K562 (cell line): ENCODE results near the gene TMCO2. TPM values are rescaled to one million over a fixed set of nuclear protein-coding genes. Genes with fewer than 3 reads are reported as not detected.

Experiments
- ATAC-seq: fragments of 200-7000 bp; cut with Tn5 transposase; 3 replicates; pipeline ENCODE4 v1.9.1; 2020; ENCODE audit warnings: moderate library complexity
- BruUV-seq: library from RNA; stranded (reverse); fragments of 400-500 nt; replicated peaks from 2 replicates; lab custom pipeline; 2021; lab: Mats Ljungman, UMichigan
- CTCF ChIA-PET: fragments of 300-600 bp; formaldehyde crosslinking; extraction: SDS; loops from one replicate; lab custom pipeline; 2021; ENCODE audit warnings: low intra/inter-chr PET ratio; lab: Yijun Ruan, JAX
- POLR2A ChIA-PET: fragments of 300-600, 350-650 bp; sonication (Branson Sonifier 250); formaldehyde crosslinking; extraction: SDS; loops from one replicate; lab custom pipeline; 2021; ENCODE audit warnings: antibody characterized with exemption, inconsistent platforms; lab: Yijun Ruan, JAX
- DNase-seq, 4 experiments: peaks; one replicate each; pipeline versions ENCODE4 v3.0.0 to v3.0.0-alpha.2; 2011 to 2018; ENCODE audit warnings: low spot score in 3 of 4, mixed read lengths in 3 of 4; ENCODE audit errors: extremely low read depth in 1 of 4
- FAIRE-seq: peaks from 2 replicates; lab custom pipeline; 2011; peaks lifted over from hg19 to GRCh38; lab: Jason Lieb, UNC
- H2AFZ ChIP-seq: 2 replicates; pipeline ENCODE4 v1.6.0; 2011; ENCODE audit warnings: low read depth, low read length, control low read depth, inconsistent platforms
- H3K27ac ChIP-seq: fragments of 200-600 bp; 3 replicates; pipeline ENCODE4 v1.8.0; 2011; ENCODE audit warnings: low read depth, mild to moderate bottlenecking, control low read depth, inconsistent platforms, low read length, moderate library complexity, mixed read lengths; ENCODE audit errors: extremely low read depth
- H3K27me3 ChIP-seq, 2 experiments: fragments of 300-600 bp in 1 of 2; 2 replicates in 1 of 2; 3 replicates in 1 of 2; pipeline versions ENCODE4 v1.6.0 to v1.8.0; 2011; ENCODE audit warnings: inconsistent platforms in 2 of 2, low read length in 2 of 2, mild to moderate bottlenecking in 1 of 2, mixed read lengths in 1 of 2, moderate library complexity in 1 of 2; ENCODE audit not compliant: control insufficient read depth in 2 of 2, insufficient read depth in 2 of 2
- H3K36me3 ChIP-seq: fragments of 300-600 bp; 3 replicates; pipeline ENCODE4 v1.8.0; 2011; ENCODE audit warnings: mild to moderate bottlenecking, low read length, inconsistent platforms; ENCODE audit not compliant: control insufficient read depth, insufficient read depth
- H3K4me1 ChIP-seq, 2 experiments: fragments of 200-600 bp in 1 of 2; replicated peaks in 1 of 2; 2 replicates in 1 of 2; 3 replicates in 1 of 2; pipeline versions ENCODE4 v1.5.1 to v1.8.0; 2011; ENCODE audit warnings: inconsistent platforms in 2 of 2, low read length in 2 of 2, mild to moderate bottlenecking in 1 of 2, mixed read lengths in 1 of 2, moderate library complexity in 1 of 2; ENCODE audit not compliant: control insufficient read depth in 2 of 2, insufficient read depth in 2 of 2
- H3K4me2 ChIP-seq: 2 replicates; pipeline ENCODE4 v1.6.1; 2011; ENCODE audit warnings: low read length, control low read depth, inconsistent platforms, mixed read lengths; ENCODE audit not compliant: insufficient read depth
- H3K4me3 ChIP-seq: fragments of 200-600 bp; sonication (generic), shearing (Covaris generic); 2 replicates; pipeline ENCODE4 v1.5.1; 2016; ENCODE audit warnings: control low read depth, inconsistent platforms
- H3K79me2 ChIP-seq: fragments of 200-600 bp; 3 replicates; pipeline ENCODE4 v1.8.0; 2011; ENCODE audit warnings: low read length, inconsistent platforms; ENCODE audit not compliant: control insufficient read depth, insufficient read depth
- H3K9ac ChIP-seq, 2 experiments: 2 replicates each; pipeline versions ENCODE4 v1.6.0 to v1.6.1; 2011; ENCODE audit warnings: low read depth in 2 of 2, low read length in 2 of 2, control low read depth in 1 of 2, inconsistent platforms in 1 of 2, mild to moderate bottlenecking in 1 of 2, mixed read lengths in 1 of 2; ENCODE audit not compliant: insufficient read depth in 1 of 2
- H3K9me1 ChIP-seq: one replicate; pipeline ENCODE4 v1.6.0; 2011; ENCODE audit warnings: inconsistent platforms, mild to moderate bottlenecking, low read length, moderate library complexity; ENCODE audit not compliant: control insufficient read depth, insufficient read depth
- H3K9me3 ChIP-seq: replicated peaks from 2 replicates; pipeline ENCODE4 v1.5.1; 2011; ENCODE audit warnings: low read depth, low read length, inconsistent platforms; ENCODE audit not compliant: control insufficient read depth, insufficient read depth
- H4K20me1 ChIP-seq: replicated peaks from 2 replicates; pipeline ENCODE4 v1.6.1; 2011; ENCODE audit warnings: low read length, inconsistent platforms, mixed read lengths; ENCODE audit not compliant: control insufficient read depth, insufficient read depth
- ELK1 ChIP-seq: sonication (generic); formaldehyde crosslinking; IDR thresholded peaks from 2 replicates; pipeline ENCODE4 v1.8.1; 2022; ENCODE audit warnings: missing genetic modification reagents
- WGBS: fragments of 100-300 bp; shearing (Covaris generic); methylation state at CpG from one replicate; pipeline ENCODE4 v1.1.6; 2016; ENCODE audit warnings: low coverage, mixed read lengths; ENCODE audit not compliant: insufficient coverage; ENCODE audit errors: missing lambda C conversion rate; 5-methylcytosine and 5-hydroxymethylcytosine counted together
- in situ Hi-C: fragments of 300-500 bp; cut with MboI; formaldehyde crosslinking; loops from 4 replicates; pipeline ENCODE4 v1.15.0; 2018; ENCODE audit warnings: inconsistent platforms, mixed read lengths
- intact Hi-C: fragments of 100-400 bp; cut with micrococcal nuclease; formaldehyde crosslinking; loops from 2 replicates; pipeline ENCODE4 v1.14.2; 2022
- polyA plus RNA-seq, 8 experiments: library from polyadenylated mRNA; depleted of rRNA in 4 of 8; stranded (reverse) in 5 of 8; unstranded in 3 of 8; fragments of >200 nt; fragmentation: Nextera tagmentation in 2 of 8; fragmentation: Illumina TruSeq in 1 of 8; extraction: Ambion mirVana in 2 of 8; extraction: Trizol in 1 of 8; gene quantifications; 2 replicates each; pipeline versions ENCODE4 v1.2.1 to v1.2.3, GENCODE V29; 2011 to 2014; ENCODE audit warnings: inconsistent platforms in 1 of 8, missing spikeins in 1 of 8
- total RNA-seq, 7 experiments: library from RNA; depleted of rRNA in 6 of 7; stranded (reverse); fragments of >200 nt in 6 of 7; fragmentation: Illumina TruSeq in 2 of 7; extraction: Trizol in 2 of 7; gene quantifications; 2 replicates each; pipeline versions ENCODE4 v1.2.1 to v1.2.3, GENCODE V29; 2011 to 2021; ENCODE audit warnings: low replicate concordance in 1 of 7
- TF ChIP-seq, protein P1 (sequence below): sonication (generic); formaldehyde crosslinking; IDR thresholded peaks from 2 replicates; pipeline ENCODE4 v1.8.1; 2023; ENCODE audit warnings: missing genetic modification reagents, mild to moderate bottlenecking, borderline replicate concordance
- TF ChIP-seq, protein P2 (sequence below): sonication (generic); formaldehyde crosslinking; IDR thresholded peaks from 2 replicates; pipeline ENCODE4 v1.8.0; 2023; ENCODE audit warnings: mild to moderate bottlenecking, missing genetic modification reagents

Gene TMCO2
- total and polyA plus RNA-seq, 9 of the 15 experiments (the other 6 are each of a cell fraction or from before 2014, with no cell fraction given) = not detected

DNA sequence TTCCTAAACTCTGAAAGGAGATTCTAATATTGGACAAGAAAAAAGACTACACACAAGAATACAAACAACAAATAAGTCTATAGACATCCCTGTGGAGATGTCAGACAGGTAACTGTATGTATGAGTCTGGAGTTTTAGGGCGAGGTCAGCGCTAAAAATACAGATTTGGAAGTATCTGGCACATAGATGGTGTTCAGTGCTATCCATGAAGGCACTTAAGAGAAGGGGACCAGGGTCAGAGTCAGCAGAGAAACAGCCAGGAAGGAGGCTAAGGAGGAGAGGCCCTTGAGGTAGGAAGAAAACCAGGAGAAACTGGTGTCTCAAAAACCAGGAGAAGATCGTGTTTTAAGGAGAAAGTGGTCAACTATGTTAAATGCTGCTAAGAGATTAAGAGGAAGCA, 28.4 kb downstream of the TMCO2 start:
- Histone ChIP-seq H2AFZ (no peak overlapping the region), H3K4me1 (peaks cover 0 to 12% of the 10 kb centered on the region in 2 experiments; a peak in 2 of 5 replicates), H4K20me1 (no peaks in the 10 kb centered on the region), H3K79me2 (peaks cover 9% of the 10 kb centered on the region; the same call in 1 of the 3 replicates), H3K4me2 (no peak overlapping the region; the same call in 1 of the 2 replicates), H3K36me3 (peaks cover 79% of the 10 kb centered on the region), H3K9me3 (no peaks in the 10 kb centered on the region), H3K27me3 (no peaks in the 10 kb centered on the region), H3K9ac (peak overlapping the region in 1 of 2 experiments; percentile 51; a peak in 1 of 4 replicates), H3K27ac (peak overlapping the region; percentile 74), H3K9me1 (no peaks in the 10 kb centered on the region), H3K4me3 (no peak overlapping the region)
- intact Hi-C loops (no loop called here), in situ Hi-C loops (no loop called here)
- ATAC-seq (peak; percentile 67), FAIRE-seq (no peak), DNase-seq (no peak)
- WGBS = 75% methylated on average over 3 of the region's 3 CpGs
- CTCF ChIA-PET = no interaction called here
- TF ChIP-seq, protein P1, sequence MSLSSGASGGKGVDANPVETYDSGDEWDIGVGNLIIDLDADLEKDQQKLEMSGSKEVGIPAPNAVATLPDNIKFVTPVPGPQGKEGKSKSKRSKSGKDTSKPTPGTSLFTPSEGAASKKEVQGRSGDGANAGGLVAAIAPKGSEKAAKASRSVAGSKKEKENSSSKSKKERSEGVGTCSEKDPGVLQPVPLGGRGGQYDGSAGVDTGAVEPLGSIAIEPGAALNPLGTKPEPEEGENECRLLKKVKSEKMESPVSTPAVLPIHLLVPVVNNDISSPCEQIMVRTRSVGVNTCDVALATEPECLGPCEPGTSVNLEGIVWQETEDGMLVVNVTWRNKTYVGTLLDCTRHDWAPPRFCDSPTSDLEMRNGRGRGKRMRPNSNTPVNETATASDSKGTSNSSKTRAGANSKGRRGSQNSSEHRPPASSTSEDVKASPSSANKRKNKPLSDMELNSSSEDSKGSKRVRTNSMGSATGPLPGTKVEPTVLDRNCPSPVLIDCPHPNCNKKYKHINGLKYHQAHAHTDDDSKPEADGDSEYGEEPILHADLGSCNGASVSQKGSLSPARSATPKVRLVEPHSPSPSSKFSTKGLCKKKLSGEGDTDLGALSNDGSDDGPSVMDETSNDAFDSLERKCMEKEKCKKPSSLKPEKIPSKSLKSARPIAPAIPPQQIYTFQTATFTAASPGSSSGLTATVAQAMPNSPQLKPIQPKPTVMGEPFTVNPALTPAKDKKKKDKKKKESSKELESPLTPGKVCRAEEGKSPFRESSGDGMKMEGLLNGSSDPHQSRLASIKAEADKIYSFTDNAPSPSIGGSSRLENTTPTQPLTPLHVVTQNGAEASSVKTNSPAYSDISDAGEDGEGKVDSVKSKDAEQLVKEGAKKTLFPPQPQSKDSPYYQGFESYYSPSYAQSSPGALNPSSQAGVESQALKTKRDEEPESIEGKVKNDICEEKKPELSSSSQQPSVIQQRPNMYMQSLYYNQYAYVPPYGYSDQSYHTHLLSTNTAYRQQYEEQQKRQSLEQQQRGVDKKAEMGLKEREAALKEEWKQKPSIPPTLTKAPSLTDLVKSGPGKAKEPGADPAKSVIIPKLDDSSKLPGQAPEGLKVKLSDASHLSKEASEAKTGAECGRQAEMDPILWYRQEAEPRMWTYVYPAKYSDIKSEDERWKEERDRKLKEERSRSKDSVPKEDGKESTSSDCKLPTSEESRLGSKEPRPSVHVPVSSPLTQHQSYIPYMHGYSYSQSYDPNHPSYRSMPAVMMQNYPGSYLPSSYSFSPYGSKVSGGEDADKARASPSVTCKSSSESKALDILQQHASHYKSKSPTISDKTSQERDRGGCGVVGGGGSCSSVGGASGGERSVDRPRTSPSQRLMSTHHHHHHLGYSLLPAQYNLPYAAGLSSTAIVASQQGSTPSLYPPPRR (CRISPR knock-in tag) = no peak
- no peak for TF ChIP-seq ELK1 (CRISPR knock-in tag)
- TF ChIP-seq, protein P2, sequence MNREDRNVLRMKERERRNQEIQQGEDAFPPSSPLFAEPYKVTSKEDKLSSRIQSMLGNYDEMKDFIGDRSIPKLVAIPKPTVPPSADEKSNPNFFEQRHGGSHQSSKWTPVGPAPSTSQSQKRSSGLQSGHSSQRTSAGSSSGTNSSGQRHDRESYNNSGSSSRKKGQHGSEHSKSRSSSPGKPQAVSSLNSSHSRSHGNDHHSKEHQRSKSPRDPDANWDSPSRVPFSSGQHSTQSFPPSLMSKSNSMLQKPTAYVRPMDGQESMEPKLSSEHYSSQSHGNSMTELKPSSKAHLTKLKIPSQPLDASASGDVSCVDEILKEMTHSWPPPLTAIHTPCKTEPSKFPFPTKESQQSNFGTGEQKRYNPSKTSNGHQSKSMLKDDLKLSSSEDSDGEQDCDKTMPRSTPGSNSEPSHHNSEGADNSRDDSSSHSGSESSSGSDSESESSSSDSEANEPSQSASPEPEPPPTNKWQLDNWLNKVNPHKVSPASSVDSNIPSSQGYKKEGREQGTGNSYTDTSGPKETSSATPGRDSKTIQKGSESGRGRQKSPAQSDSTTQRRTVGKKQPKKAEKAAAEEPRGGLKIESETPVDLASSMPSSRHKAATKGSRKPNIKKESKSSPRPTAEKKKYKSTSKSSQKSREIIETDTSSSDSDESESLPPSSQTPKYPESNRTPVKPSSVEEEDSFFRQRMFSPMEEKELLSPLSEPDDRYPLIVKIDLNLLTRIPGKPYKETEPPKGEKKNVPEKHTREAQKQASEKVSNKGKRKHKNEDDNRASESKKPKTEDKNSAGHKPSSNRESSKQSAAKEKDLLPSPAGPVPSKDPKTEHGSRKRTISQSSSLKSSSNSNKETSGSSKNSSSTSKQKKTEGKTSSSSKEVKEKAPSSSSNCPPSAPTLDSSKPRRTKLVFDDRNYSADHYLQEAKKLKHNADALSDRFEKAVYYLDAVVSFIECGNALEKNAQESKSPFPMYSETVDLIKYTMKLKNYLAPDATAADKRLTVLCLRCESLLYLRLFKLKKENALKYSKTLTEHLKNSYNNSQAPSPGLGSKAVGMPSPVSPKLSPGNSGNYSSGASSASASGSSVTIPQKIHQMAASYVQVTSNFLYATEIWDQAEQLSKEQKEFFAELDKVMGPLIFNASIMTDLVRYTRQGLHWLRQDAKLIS = no peak
- POLR2A ChIA-PET = no interaction called here
- no TSS peak for BruUV-seq
